HG02678 (cell line): ENCODE measurements around the gene HIPK3.
"Not testable (repeated sequence)": the region's sequence is repeated elsewhere in the genome, so short reads cannot be mapped to it uniquely, and the experiment has no call there.

Experiments
- ATAC-seq: cut with Tn5 transposase; IDR thresholded peaks from one replicate; pipeline ENCODE4 v1.9.1; 2021; ENCODE audit warnings: mild to moderate bottlenecking, moderate library complexity; ENCODE audit not compliant: unreplicated experiment

The HIPK3 gene

GRCh38 chr11:33258631-33259205 lies 1.5 kb downstream of the HIPK3 start:
- no peak for ATAC-seq

GRCh38 chr11:33259869-33260268 lies 2.7 kb downstream of the HIPK3 start:
- ATAC-seq, result no peak

GRCh38 chr11:33261350-33261749 lies 4.2 kb downstream of the HIPK3 start:
- not testable (repeated sequence) for ATAC-seq

- no peak for ATAC-seq
Observed at GRCh38 chr11:33262011-33262645, 4.9 kb downstream of the HIPK3 start.

GRCh38 chr11:33263549-33263948 lies 6.4 kb downstream of the HIPK3 start:
- no peak for ATAC-seq

- ATAC-seq, result no peak
Observed at GRCh38 chr11:33264926-33265325, 7.7 kb downstream of the HIPK3 start.

- ATAC-seq, result no peak
Observed at GRCh38 chr11:33266393-33267215, 9.4 kb downstream of the HIPK3 start.

GRCh38 chr11:33268945-33269540 lies 11.9 kb downstream of the HIPK3 start:
- ATAC-seq, result no peak

- no peak for ATAC-seq
Observed at GRCh38 chr11:33269822-33270221, 12.6 kb downstream of the HIPK3 start.

GRCh38 chr11:33271059-33271458 lies 13.9 kb downstream of the HIPK3 start:
- no peak for ATAC-seq

GRCh38 chr11:33272338-33273107 lies 15.3 kb downstream of the HIPK3 start:
- ATAC-seq, result no peak

GRCh38 chr11:33273656-33274055 lies 16.5 kb downstream of the HIPK3 start:
- ATAC-seq, result peak; percentile 61

- no peak for ATAC-seq
Observed at GRCh38 chr11:33280411-33280810, 23.2 kb downstream of the HIPK3 start.

- no peak for ATAC-seq
Observed at GRCh38 chr11:33281758-33282157, 24.6 kb downstream of the HIPK3 start.

GRCh38 chr11:33284818-33285217 lies 27.6 kb downstream of the HIPK3 start:
- ATAC-seq, result no peak

GRCh38 chr11:33290319-33290718 lies 33.1 kb downstream of the HIPK3 start:
- ATAC-seq, result no peak

- peak; percentile 77 for ATAC-seq
Observed at GRCh38 chr11:33291004-33291777, 34.0 kb downstream of the HIPK3 start.

- no peak for ATAC-seq
Observed at GRCh38 chr11:33292311-33292710, 35.1 kb downstream of the HIPK3 start.

- ATAC-seq, result no peak
Observed at GRCh38 chr11:33294224-33294623, 37.0 kb downstream of the HIPK3 start.

- no peak for ATAC-seq
Observed at GRCh38 chr11:33294797-33295196, 37.6 kb downstream of the HIPK3 start.
